GM12878 (cell line): ENCODE results near the gene EBLN1.

ENCODE experiments used
- EZH2 ChIP-seq: IDR thresholded peaks from 2 replicates; pipeline ENCODE4 v1.6.1; 2012; ENCODE audit warnings: low read depth, mild to moderate bottlenecking, control low read depth, inconsistent platforms, low read length, borderline replicate concordance; ENCODE audit not compliant: control insufficient read depth
- FOXK2 ChIP-seq: fragments of 450-650 bp; IDR thresholded peaks from 2 replicates; pipeline ENCODE4 v1.6.1; 2017; ENCODE audit warnings: mild to moderate bottlenecking, moderate library complexity
- MTA2 ChIP-seq: fragments of 450-650 bp; IDR thresholded peaks from 2 replicates; pipeline ENCODE4 v1.6.1; 2016; ENCODE audit warnings: low read depth, mild to moderate bottlenecking, moderate library complexity
- MYC ChIP-seq: IDR thresholded peaks from 2 replicates; pipeline ENCODE4 v1.6.1; 2011; ENCODE audit warnings: mild to moderate bottlenecking, low read length, moderate library complexity, inconsistent platforms; ENCODE audit not compliant: insufficient read depth, insufficient replicate concordance, insufficient read length, severe bottlenecking
- POLR2A ChIP-seq: IDR thresholded peaks from 2 replicates; pipeline ENCODE4 v1.6.1; 2011; ENCODE audit warnings: low read depth, mild to moderate bottlenecking, low read length
- POLR2AphosphoS5 ChIP-seq: IDR thresholded peaks from 2 replicates; pipeline ENCODE4 v1.6.1; 2011; ENCODE audit warnings: mild to moderate bottlenecking, low read length, inconsistent platforms
- RAD21 ChIP-seq: IDR thresholded peaks from 2 replicates; pipeline ENCODE4 v1.6.1; 2011; ENCODE audit warnings: mild to moderate bottlenecking, low read depth, low read length, moderate library complexity; ENCODE audit not compliant: insufficient read depth
- RCOR1 ChIP-seq: conservative IDR thresholded peaks from 2 replicates; pipeline ENCODE4 v1.6.1; 2012; ENCODE audit warnings: low read depth, low read length, improper control_type of control experiment
- TARDBP ChIP-seq: IDR thresholded peaks from 2 replicates; pipeline ENCODE4 v1.6.1; 2016; ENCODE audit warnings: borderline replicate concordance
- TF ChIP-seq, protein P1 (sequence below), 3 experiments: IDR thresholded peaks in 2 of 3; conservative IDR thresholded peaks in 1 of 3; 2 replicates each; pipeline ENCODE4 v1.5.1; 2011; ENCODE audit warnings: low read depth in 3 of 3, low read length in 3 of 3, mild to moderate bottlenecking in 3 of 3, control low read depth in 2 of 3, moderate library complexity in 2 of 3, inconsistent platforms in 1 of 3, mixed read lengths in 1 of 3; ENCODE audit not compliant: control insufficient read depth in 2 of 3, insufficient read depth in 1 of 3; ENCODE audit errors: extremely low read depth in 1 of 3
- TF ChIP-seq, protein P2 (sequence below): fragments of 450-650 bp; IDR thresholded peaks from 2 replicates; pipeline ENCODE4 v1.6.1; 2016; ENCODE audit warnings: mild to moderate bottlenecking
- TF ChIP-seq, protein P3 (sequence below): IDR thresholded peaks from 2 replicates; pipeline ENCODE4 v1.6.1; 2012; ENCODE audit warnings: low read depth, low read length, improper control_type of control experiment
- TF ChIP-seq, protein P4 (sequence below): fragments of 450-650 bp; IDR thresholded peaks from 2 replicates; pipeline ENCODE4 v1.6.1; 2017; ENCODE audit warnings: mild to moderate bottlenecking, moderate library complexity
- TF ChIP-seq, protein P5 (sequence below): fragments of 450-650 bp; IDR thresholded peaks from 2 replicates; pipeline ENCODE4 v1.6.1; 2017; ENCODE audit warnings: mild to moderate bottlenecking

DNA sequence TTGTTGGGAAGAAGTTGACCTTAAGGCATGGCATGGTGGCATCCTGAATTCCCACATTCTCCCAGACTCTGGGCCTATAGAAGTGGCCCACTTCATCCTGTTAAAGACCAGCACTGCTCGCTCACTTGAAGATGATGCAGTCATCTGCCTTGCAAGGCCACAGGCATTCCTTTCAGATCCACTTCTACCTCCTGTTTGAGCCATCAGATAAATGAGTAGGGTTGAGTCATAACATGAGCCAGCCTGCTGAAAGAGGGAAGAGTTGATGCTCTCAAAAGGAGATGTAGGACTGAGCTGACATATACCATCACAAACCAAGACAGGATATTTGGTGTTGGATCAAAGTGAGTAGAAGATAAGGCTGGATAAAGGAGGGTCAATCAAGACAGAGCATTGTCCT lies 1.5 kb upstream of the EBLN1 start:
- TF ChIP-seq, protein P1, sequence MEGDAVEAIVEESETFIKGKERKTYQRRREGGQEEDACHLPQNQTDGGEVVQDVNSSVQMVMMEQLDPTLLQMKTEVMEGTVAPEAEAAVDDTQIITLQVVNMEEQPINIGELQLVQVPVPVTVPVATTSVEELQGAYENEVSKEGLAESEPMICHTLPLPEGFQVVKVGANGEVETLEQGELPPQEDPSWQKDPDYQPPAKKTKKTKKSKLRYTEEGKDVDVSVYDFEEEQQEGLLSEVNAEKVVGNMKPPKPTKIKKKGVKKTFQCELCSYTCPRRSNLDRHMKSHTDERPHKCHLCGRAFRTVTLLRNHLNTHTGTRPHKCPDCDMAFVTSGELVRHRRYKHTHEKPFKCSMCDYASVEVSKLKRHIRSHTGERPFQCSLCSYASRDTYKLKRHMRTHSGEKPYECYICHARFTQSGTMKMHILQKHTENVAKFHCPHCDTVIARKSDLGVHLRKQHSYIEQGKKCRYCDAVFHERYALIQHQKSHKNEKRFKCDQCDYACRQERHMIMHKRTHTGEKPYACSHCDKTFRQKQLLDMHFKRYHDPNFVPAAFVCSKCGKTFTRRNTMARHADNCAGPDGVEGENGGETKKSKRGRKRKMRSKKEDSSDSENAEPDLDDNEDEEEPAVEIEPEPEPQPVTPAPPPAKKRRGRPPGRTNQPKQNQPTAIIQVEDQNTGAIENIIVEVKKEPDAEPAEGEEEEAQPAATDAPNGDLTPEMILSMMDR (IDR thresholded peaks at IDR 0.05 in 2 of 3, conservative IDR thresholded peaks at IDR 0.05 in 1 of 3; ENCODE audit: control insufficient read depth in 2 of 3, extremely low read depth in 1 of 3, insufficient read depth in 1 of 3, low read depth in 3 of 3, low read length in 3 of 3), result no peak
- TF ChIP-seq EZH2, result no peak
- TF ChIP-seq POLR2AphosphoS5, result no peak
- TF ChIP-seq, protein P2, sequence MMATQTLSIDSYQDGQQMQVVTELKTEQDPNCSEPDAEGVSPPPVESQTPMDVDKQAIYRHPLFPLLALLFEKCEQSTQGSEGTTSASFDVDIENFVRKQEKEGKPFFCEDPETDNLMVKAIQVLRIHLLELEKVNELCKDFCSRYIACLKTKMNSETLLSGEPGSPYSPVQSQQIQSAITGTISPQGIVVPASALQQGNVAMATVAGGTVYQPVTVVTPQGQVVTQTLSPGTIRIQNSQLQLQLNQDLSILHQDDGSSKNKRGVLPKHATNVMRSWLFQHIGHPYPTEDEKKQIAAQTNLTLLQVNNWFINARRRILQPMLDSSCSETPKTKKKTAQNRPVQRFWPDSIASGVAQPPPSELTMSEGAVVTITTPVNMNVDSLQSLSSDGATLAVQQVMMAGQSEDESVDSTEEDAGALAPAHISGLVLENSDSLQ, result no peak
- no peak for TF ChIP-seq POLR2A
- TF ChIP-seq MTA2, result no peak
- TF ChIP-seq MYC, result no peak
- no peak for TF ChIP-seq RCOR1
- TF ChIP-seq, protein P3, sequence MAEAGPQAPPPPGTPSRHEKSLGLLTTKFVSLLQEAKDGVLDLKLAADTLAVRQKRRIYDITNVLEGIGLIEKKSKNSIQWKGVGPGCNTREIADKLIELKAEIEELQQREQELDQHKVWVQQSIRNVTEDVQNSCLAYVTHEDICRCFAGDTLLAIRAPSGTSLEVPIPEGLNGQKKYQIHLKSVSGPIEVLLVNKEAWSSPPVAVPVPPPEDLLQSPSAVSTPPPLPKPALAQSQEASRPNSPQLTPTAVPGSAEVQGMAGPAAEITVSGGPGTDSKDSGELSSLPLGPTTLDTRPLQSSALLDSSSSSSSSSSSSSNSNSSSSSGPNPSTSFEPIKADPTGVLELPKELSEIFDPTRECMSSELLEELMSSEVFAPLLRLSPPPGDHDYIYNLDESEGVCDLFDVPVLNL, result no peak
- no peak for TF ChIP-seq TARDBP
- TF ChIP-seq FOXK2, result no peak
- TF ChIP-seq, protein P4, sequence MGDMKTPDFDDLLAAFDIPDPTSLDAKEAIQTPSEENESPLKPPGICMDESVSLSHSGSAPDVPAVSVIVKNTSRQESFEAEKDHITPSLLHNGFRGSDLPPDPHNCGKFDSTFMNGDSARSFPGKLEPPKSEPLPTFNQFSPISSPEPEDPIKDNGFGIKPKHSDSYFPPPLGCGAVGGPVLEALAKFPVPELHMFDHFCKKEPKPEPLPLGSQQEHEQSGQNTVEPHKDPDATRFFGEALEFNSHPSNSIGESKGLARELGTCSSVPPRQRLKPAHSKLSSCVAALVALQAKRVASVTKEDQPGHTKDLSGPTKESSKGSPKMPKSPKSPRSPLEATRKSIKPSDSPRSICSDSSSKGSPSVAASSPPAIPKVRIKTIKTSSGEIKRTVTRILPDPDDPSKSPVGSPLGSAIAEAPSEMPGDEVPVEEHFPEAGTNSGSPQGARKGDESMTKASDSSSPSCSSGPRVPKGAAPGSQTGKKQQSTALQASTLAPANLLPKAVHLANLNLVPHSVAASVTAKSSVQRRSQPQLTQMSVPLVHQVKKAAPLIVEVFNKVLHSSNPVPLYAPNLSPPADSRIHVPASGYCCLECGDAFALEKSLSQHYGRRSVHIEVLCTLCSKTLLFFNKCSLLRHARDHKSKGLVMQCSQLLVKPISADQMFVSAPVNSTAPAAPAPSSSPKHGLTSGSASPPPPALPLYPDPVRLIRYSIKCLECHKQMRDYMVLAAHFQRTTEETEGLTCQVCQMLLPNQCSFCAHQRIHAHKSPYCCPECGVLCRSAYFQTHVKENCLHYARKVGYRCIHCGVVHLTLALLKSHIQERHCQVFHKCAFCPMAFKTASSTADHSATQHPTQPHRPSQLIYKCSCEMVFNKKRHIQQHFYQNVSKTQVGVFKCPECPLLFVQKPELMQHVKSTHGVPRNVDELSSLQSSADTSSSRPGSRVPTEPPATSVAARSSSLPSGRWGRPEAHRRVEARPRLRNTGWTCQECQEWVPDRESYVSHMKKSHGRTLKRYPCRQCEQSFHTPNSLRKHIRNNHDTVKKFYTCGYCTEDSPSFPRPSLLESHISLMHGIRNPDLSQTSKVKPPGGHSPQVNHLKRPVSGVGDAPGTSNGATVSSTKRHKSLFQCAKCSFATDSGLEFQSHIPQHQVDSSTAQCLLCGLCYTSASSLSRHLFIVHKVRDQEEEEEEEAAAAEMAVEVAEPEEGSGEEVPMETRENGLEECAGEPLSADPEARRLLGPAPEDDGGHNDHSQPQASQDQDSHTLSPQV, result no peak
- TF ChIP-seq RAD21, result no peak
- TF ChIP-seq, protein P5, sequence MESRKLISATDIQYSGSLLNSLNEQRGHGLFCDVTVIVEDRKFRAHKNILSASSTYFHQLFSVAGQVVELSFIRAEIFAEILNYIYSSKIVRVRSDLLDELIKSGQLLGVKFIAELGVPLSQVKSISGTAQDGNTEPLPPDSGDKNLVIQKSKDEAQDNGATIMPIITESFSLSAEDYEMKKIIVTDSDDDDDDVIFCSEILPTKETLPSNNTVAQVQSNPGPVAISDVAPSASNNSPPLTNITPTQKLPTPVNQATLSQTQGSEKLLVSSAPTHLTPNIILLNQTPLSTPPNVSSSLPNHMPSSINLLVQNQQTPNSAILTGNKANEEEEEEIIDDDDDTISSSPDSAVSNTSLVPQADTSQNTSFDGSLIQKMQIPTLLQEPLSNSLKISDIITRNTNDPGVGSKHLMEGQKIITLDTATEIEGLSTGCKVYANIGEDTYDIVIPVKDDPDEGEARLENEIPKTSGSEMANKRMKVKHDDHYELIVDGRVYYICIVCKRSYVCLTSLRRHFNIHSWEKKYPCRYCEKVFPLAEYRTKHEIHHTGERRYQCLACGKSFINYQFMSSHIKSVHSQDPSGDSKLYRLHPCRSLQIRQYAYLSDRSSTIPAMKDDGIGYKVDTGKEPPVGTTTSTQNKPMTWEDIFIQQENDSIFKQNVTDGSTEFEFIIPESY, result no peak
